ENCODE results near the gene MGAT3.

DNA sequence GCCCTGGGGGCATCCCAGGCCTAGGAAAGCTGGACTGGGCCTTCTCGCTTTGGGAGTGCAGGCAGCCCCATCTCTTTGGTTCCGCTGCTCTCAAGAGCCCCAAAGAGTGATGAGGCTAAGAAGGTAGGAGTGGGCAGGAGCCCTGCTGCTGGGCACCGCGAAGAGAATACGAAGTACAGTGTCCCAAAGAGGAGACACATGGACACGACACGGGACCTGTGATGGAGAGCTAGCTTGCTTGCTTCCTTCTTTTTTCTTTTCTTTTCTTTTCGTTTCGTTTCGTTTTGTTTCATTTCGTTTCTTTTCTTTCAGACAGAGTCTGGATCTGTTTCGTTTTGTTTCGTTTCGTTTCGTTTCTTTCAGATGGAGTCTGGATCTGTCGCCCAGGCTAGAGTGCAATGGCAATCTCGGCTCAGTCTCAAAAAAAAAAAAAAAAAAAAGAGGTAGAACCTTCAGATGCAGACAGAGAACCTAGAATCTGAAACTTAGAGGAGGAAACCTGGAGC lies 10.6 kb downstream of the MGAT3 start:
- TF ChIP-seq, protein P1, sequence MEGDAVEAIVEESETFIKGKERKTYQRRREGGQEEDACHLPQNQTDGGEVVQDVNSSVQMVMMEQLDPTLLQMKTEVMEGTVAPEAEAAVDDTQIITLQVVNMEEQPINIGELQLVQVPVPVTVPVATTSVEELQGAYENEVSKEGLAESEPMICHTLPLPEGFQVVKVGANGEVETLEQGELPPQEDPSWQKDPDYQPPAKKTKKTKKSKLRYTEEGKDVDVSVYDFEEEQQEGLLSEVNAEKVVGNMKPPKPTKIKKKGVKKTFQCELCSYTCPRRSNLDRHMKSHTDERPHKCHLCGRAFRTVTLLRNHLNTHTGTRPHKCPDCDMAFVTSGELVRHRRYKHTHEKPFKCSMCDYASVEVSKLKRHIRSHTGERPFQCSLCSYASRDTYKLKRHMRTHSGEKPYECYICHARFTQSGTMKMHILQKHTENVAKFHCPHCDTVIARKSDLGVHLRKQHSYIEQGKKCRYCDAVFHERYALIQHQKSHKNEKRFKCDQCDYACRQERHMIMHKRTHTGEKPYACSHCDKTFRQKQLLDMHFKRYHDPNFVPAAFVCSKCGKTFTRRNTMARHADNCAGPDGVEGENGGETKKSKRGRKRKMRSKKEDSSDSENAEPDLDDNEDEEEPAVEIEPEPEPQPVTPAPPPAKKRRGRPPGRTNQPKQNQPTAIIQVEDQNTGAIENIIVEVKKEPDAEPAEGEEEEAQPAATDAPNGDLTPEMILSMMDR (IDR thresholded peaks at IDR 0.05; ENCODE audit: borderline replicate concordance, extremely low read depth, low read length, poor library complexity, severe bottlenecking) = no peak
- no peak for TF ChIP-seq EZH2 (IDR thresholded peaks at IDR 0.05; ENCODE audit: borderline replicate concordance, low read depth, low read length, severe bottlenecking)

Measured in DND-41 (cell line).